Gastroesophageal sphincter (tissue), 3 donors: ENCODE results near the gene NARF.
"Not testable (repeated sequence)": the region's sequence is repeated elsewhere in the genome, so short reads cannot be mapped to it uniquely, and the experiment has no call there.

ENCODE experiments used
- CTCF ChIP-seq, 4 experiments: fragments of 200-600 bp in 2 of 4; fragments of 450-650 bp in 2 of 4; sonication (generic) in 1 of 4; IDR thresholded peaks; one replicate each; pipeline ENCODE4 v1.5.1; 2017 to 2019; ENCODE audit warnings: antibody characterized with exemption in 4 of 4, mild to moderate bottlenecking in 2 of 4, moderate library complexity in 2 of 4
- EP300 ChIP-seq: sonication (generic); formaldehyde crosslinking; IDR thresholded peaks from one replicate; pipeline ENCODE4 v1.6.1; 2017; ENCODE audit warnings: antibody characterized with exemption, mild to moderate bottlenecking
- POLR2A ChIP-seq, 2 donors: fragments of 450-650 bp; IDR thresholded peaks; one replicate each; pipeline ENCODE4 v1.6.1; 2017; ENCODE audit warnings: antibody characterized with exemption in 2 of 2, mild to moderate bottlenecking in 2 of 2, moderate library complexity in 1 of 2
- POLR2AphosphoS5 ChIP-seq: sonication (generic); formaldehyde crosslinking; IDR thresholded peaks from one replicate; pipeline ENCODE4 v1.6.1; 2017; ENCODE audit warnings: antibody characterized with exemption

- not testable (repeated sequence) for TF ChIP-seq CTCF (IDR thresholded peaks at IDR 0.05); POLR2A (IDR thresholded peaks at IDR 0.05); POLR2AphosphoS5; EP300
Measured at GRCh38 chr17:82539076-82539475, 80.5 kb downstream of the NARF start.
